Caco-2 (cell line): ENCODE measurements around the gene NT5E. TPM values are rescaled to one million over a fixed set of nuclear protein-coding genes. Genes with fewer than 3 reads are reported as not detected.
A peak's percentile ranks its signal among the peaks of the same experiment; 100 is the strongest.
"Not testable (repeated sequence)": the region's sequence is repeated elsewhere in the genome, so short reads cannot be mapped to it uniquely, and the experiment has no call there.

Experiments used
- BruUV-seq: library from RNA; stranded (reverse); fragments of 400-500 nt; replicated peaks from 2 replicates; lab custom pipeline; 2021; lab: Mats Ljungman, UMichigan
- CTCF ChIA-PET: fragments of 300-600 bp; sonication (Branson Sonifier 250); formaldehyde crosslinking; loops from one replicate; lab custom pipeline; 2022; ENCODE audit warnings: antibody characterized with exemption; lab: Charles Lee
- POLR2A ChIA-PET: fragments of 300-600 bp; sonication (Branson Sonifier 250); formaldehyde crosslinking; loops from one replicate; lab custom pipeline; 2022; ENCODE audit warnings: antibody characterized with exemption; lab: Charles Lee
- DNase-seq, 2 experiments: peaks; one replicate each; pipeline versions ENCODE4 v3.0.0 to v3.0.0-alpha.2; 2020 to 2022
- H3K27me3 ChIP-seq: replicated peaks from 2 replicates; pipeline ENCODE4 v1.6.0; 2011; ENCODE audit warnings: low read length; ENCODE audit not compliant: control insufficient read depth, insufficient read depth
- H3K36me3 ChIP-seq: 2 replicates; pipeline ENCODE4 v1.5.1; 2011; ENCODE audit warnings: low read length; ENCODE audit not compliant: control insufficient read depth, insufficient read depth
- H3K4me1 ChIP-seq: fragments of 250-450 bp; sonication (Bioruptor Pico); 2 replicates; pipeline ENCODE4 v1.5.1; 2020; ENCODE audit warnings: mild to moderate bottlenecking
- H3K4me3 ChIP-seq: 2 replicates; pipeline ENCODE4 v1.5.1; 2011; ENCODE audit warnings: low read depth, mild to moderate bottlenecking, control low read depth, low read length
- H3K9me3 ChIP-seq: fragments of 250-450 bp; sonication (Bioruptor Pico); 2 replicates; pipeline ENCODE4 v1.5.1; 2020; ENCODE audit warnings: mild to moderate bottlenecking, moderate library complexity
- H3K27ac Mint-ChIP-seq: one replicate; pipeline ENCODE4 v1.8.0; 2022; ENCODE audit warnings: mixed read lengths; ENCODE audit not compliant: unreplicated experiment
- H3K27me3 Mint-ChIP-seq: one replicate; pipeline ENCODE4 v1.8.0; 2022; ENCODE audit warnings: mixed read lengths; ENCODE audit not compliant: insufficient read depth, unreplicated experiment
- H3K36me3 Mint-ChIP-seq: one replicate; pipeline ENCODE4 v1.8.0; 2022; ENCODE audit warnings: mild to moderate bottlenecking, mixed read lengths; ENCODE audit not compliant: insufficient read depth, unreplicated experiment
- H3K4me1 Mint-ChIP-seq: one replicate; pipeline ENCODE4 v1.8.0; 2022; ENCODE audit warnings: low read depth, mixed read lengths; ENCODE audit not compliant: unreplicated experiment
- H3K4me3 Mint-ChIP-seq: one replicate; pipeline ENCODE4 v1.8.0; 2022; ENCODE audit warnings: mild to moderate bottlenecking, moderate library complexity, mixed read lengths; ENCODE audit not compliant: unreplicated experiment
- H3K9me3 Mint-ChIP-seq: one replicate; pipeline ENCODE4 v1.8.0; 2022; ENCODE audit warnings: mixed read lengths; ENCODE audit not compliant: unreplicated experiment
- intact Hi-C: fragments of 100-400 bp; cut with micrococcal nuclease; formaldehyde crosslinking; loops from one replicate; pipeline ENCODE4 v1.10.0; 2022; ENCODE audit not compliant: unreplicated experiment
- total RNA-seq: library from RNA; stranded (reverse); gene quantifications from 2 replicates; pipeline ENCODE4 v1.2.3, GENCODE V29; 2022
- TF ChIP-seq, protein P1 (sequence below), 2 experiments: fragments of 200-600 bp in 1 of 2; IDR thresholded peaks; 1 replicate in 1 of 2; 2 replicates in 1 of 2; pipeline versions ENCODE4 v1.5.1 to v1.8.0; 2011 to 2022; ENCODE audit warnings: antibody characterized with exemption in 1 of 2, control low read depth in 1 of 2, inconsistent platforms in 1 of 2, low read depth in 1 of 2, low read length in 1 of 2, mild to moderate bottlenecking in 1 of 2, moderate library complexity in 1 of 2; ENCODE audit not compliant: insufficient read depth in 1 of 2, severe bottlenecking in 1 of 2, unreplicated experiment in 1 of 2

Gene NT5E
- total RNA-seq, 1 experiment from 2014 or later: 1.0 TPM

DNA sequence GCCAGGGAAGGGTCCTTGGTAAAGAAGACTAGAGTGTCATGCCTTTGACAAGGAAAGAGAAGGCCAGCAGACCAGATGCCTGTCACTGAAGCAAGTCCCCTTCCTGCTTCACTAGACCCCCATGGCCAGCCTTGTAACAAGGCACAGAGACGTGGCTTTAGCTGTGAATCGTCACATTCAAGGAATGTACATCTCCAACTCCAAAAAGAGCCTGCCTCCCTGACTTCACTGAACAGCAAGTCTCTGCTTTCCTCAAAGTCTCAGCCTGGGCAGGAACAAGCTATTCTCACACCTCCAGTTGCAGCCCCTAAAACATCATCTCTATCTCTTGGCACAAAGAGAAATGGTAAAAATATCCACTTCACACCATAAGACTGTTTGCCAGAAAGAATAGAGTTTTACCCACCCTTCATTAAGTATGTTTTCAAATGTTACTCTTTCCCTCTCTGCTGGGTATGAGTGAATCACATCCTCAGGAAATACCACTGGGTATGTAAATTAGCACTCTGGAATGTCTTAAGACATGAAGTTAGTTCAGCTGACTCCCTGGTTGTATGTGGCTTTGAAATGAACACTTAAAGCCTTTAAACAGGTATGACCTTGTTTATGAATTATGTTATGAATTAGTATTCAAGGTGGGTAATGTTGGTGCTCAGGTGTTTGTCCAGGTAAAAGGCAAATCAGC, 46.4 kb upstream of the NT5E start:
- TF ChIP-seq, protein P1, sequence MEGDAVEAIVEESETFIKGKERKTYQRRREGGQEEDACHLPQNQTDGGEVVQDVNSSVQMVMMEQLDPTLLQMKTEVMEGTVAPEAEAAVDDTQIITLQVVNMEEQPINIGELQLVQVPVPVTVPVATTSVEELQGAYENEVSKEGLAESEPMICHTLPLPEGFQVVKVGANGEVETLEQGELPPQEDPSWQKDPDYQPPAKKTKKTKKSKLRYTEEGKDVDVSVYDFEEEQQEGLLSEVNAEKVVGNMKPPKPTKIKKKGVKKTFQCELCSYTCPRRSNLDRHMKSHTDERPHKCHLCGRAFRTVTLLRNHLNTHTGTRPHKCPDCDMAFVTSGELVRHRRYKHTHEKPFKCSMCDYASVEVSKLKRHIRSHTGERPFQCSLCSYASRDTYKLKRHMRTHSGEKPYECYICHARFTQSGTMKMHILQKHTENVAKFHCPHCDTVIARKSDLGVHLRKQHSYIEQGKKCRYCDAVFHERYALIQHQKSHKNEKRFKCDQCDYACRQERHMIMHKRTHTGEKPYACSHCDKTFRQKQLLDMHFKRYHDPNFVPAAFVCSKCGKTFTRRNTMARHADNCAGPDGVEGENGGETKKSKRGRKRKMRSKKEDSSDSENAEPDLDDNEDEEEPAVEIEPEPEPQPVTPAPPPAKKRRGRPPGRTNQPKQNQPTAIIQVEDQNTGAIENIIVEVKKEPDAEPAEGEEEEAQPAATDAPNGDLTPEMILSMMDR (IDR thresholded peaks at IDR 0.05; ENCODE audit: insufficient read depth in 1 of 2, low read depth in 1 of 2, low read length in 1 of 2, severe bottlenecking in 1 of 2, unreplicated experiment in 1 of 2): no peak
- H3K27ac Mint-ChIP-seq: peak overlapping the region; percentile 95
- intact Hi-C loops: loop anchor here (2.0 kb wide), 2 partner anchors 47 to 49 kb away; partner anchors contain the start of gene NT5E
- no peak for DNase-seq
- H3K9me3 Mint-ChIP-seq: peaks cover 11% of the 10 kb centered on the region
- Histone ChIP-seq H3K4me1 (peaks cover 54% of the 10 kb centered on the region), H3K36me3 (no peaks in the 10 kb centered on the region), H3K4me3 (no peak overlapping the region), H3K27me3 (no peaks in the 10 kb centered on the region), H3K9me3 (no peaks in the 10 kb centered on the region)
- H3K4me1 Mint-ChIP-seq: peaks cover 47% of the 10 kb centered on the region
- H3K4me3 Mint-ChIP-seq: peak overlapping the region; percentile 68
- POLR2A ChIA-PET: no interaction called here
- TSS peak; percentile 65 for BruUV-seq
- CTCF ChIA-PET: no interaction called here
- no peaks in the 10 kb centered on the region for H3K36me3 Mint-ChIP-seq
- no peaks in the 10 kb centered on the region for H3K27me3 Mint-ChIP-seq

- H3K4me3 ChIP-seq, H3K36me3 ChIP-seq, H3K36me3 Mint-ChIP-seq, H3K27me3 ChIP-seq, BruUV-seq, DNase-seq, H3K9me3 ChIP-seq, H3K27me3 Mint-ChIP-seq: not testable (repeated sequence)
- H3K4me1 Mint-ChIP-seq: peaks cover 47% of the 10 kb centered on the region
- CTCF ChIA-PET: interaction anchor here (1.6 kb wide), 1 partner anchor 79 kb away, joined by 12 read pairs; no protein-coding TSS in a partner anchor
- H3K27ac Mint-ChIP-seq: peak overlapping the region; percentile 95
- intact Hi-C loops: loop anchor here (2.0 kb wide), 2 partner anchors 47 to 49 kb away; partner anchors contain the start of gene NT5E
- H3K9me3 Mint-ChIP-seq: peaks cover 11% of the 10 kb centered on the region
- peak overlapping the region; percentile 68 for H3K4me3 Mint-ChIP-seq
- peaks cover 54% of the 10 kb centered on the region for H3K4me1 ChIP-seq
- POLR2A ChIA-PET: interaction anchor here (0.5 kb wide), 1 partner anchor 48 kb away, joined by 4 read pairs; no protein-coding TSS in a partner anchor
Measured at GRCh38 chr6:85404016-85404563, 45.8 kb upstream of the NT5E start.

GRCh38 chr6:85404564-85405174, 45.2 kb upstream of the NT5E start:
- peaks cover 11% of the 10 kb centered on the region for H3K9me3 Mint-ChIP-seq
- ChIA-PET CTCF (interaction anchor here (1.0 to 1.6 kb wide), 2 partner anchors 50 to 78 kb away, joined by 3 to 12 read pairs; no protein-coding TSS in a partner anchor), POLR2A (interaction anchor here (0.5 to 0.6 kb wide), 3 partner anchors 43 to 60 kb away, joined by 3 to 4 read pairs (median 3); no protein-coding TSS in a partner anchor)
- no peaks in the 10 kb centered on the region for H3K27me3 Mint-ChIP-seq
- H3K27ac Mint-ChIP-seq: peak overlapping the region; percentile 95
- DNase-seq: peak in 1 of 2 experiments; percentile 17
- no peaks in the 10 kb centered on the region for H3K36me3 ChIP-seq
- H3K4me3 Mint-ChIP-seq: peak overlapping the region; percentile 68
- TF ChIP-seq, protein P1 (IDR thresholded peaks at IDR 0.05; ENCODE audit: insufficient read depth in 1 of 2, low read depth in 1 of 2, low read length in 1 of 2, severe bottlenecking in 1 of 2, unreplicated experiment in 1 of 2): no peak
- no peaks in the 10 kb centered on the region for H3K9me3 ChIP-seq
- no peaks in the 10 kb centered on the region for H3K36me3 Mint-ChIP-seq
- intact Hi-C loops: loop anchor here (1.0 to 5.0 kb wide), 4 partner anchors 14 to 78 kb away; partner anchors contain the start of gene NT5E
- peaks cover 47% of the 10 kb centered on the region for H3K4me1 Mint-ChIP-seq
- no peak overlapping the region for H3K4me3 ChIP-seq
- TSS peak; percentile 90 for BruUV-seq
- no peaks in the 10 kb centered on the region for H3K27me3 ChIP-seq
- H3K4me1 ChIP-seq: peaks cover 54% of the 10 kb centered on the region
